GM21737 (cell line): ENCODE results near the gene PRCD.
A peak's percentile ranks its signal among the peaks of the same experiment; 100 is the strongest.
"Not testable (repeated sequence)": the region's sequence is repeated elsewhere in the genome, so short reads cannot be mapped to it uniquely, and the experiment has no call there.

Experiments
- ATAC-seq: cut with Tn5 transposase; IDR thresholded peaks from one replicate; pipeline ENCODE4 v1.9.1; 2021; ENCODE audit warnings: mild to moderate bottlenecking, moderate library complexity; ENCODE audit not compliant: unreplicated experiment

The PRCD gene

GRCh38 chr17:76525513-76525833, 14.4 kb upstream of the PRCD start:
- ATAC-seq: not testable (repeated sequence)

GRCh38 chr17:76527016-76527415, 12.8 kb upstream of the PRCD start:
- ATAC-seq: not testable (repeated sequence)

- peak; percentile 43 for ATAC-seq
These were observed 12.3 kb upstream of the PRCD start for GRCh38 chr17:76527430-76528111.

GRCh38 chr17:76528156-76528527, 11.7 kb upstream of the PRCD start:
- ATAC-seq: peak; percentile 38

GRCh38 chr17:76528528-76529223, 11.2 kb upstream of the PRCD start:
- ATAC-seq: no peak

- no peak for ATAC-seq
These were observed 10.4 kb upstream of the PRCD start for GRCh38 chr17:76529224-76530094.

- ATAC-seq: no peak
These were observed 9.6 kb upstream of the PRCD start for GRCh38 chr17:76530095-76530723.

GRCh38 chr17:76530811-76531485, 8.9 kb upstream of the PRCD start:
- no peak for ATAC-seq

GRCh38 chr17:76531486-76532038, 8.3 kb upstream of the PRCD start:
- no peak for ATAC-seq

- no peak for ATAC-seq
These were observed 7.7 kb upstream of the PRCD start for GRCh38 chr17:76532072-76532651.

GRCh38 chr17:76533640-76534359, 6.0 kb upstream of the PRCD start:
- ATAC-seq: not testable (repeated sequence)

- ATAC-seq: no peak
These were observed 4.8 kb upstream of the PRCD start for GRCh38 chr17:76534831-76535732.

GRCh38 chr17:76535788-76536510, 3.9 kb upstream of the PRCD start:
- ATAC-seq: no peak

GRCh38 chr17:76536511-76537287, 3.1 kb upstream of the PRCD start:
- no peak for ATAC-seq

GRCh38 chr17:76537288-76537577, 2.6 kb upstream of the PRCD start:
- no peak for ATAC-seq

GRCh38 chr17:76537578-76538280, 2.1 kb upstream of the PRCD start, which contains the start of gene CYGB:
CYGB (minus strand) TSS chr17:76537709; CDS start chr17:76537542, 167 bp downstream.
- no peak for ATAC-seq
